GM13977 (cell line): ENCODE results near the gene CPLANE2.

Source experiments
- DNase-seq: peaks from one replicate; pipeline ENCODE4 v3.0.0; 2012; ENCODE audit warnings: low spot score
- CTCF ChIP-seq: IDR thresholded peaks from 2 replicates; pipeline ENCODE4 v1.5.1; 2012; ENCODE audit warnings: mild to moderate bottlenecking, control low read depth; ENCODE audit not compliant: insufficient read depth; ENCODE audit errors: extremely low read depth, missing control alignments
- in situ Hi-C: fragments of 300-500 bp; cut with MboI; formaldehyde crosslinking; loops from one replicate; pipeline ENCODE4 v1.12.0; 2022; ENCODE audit warnings: low sequenced_read_pairs, low pct_unique_long_range_greater_than_20kb, mixed read lengths, inconsistent platforms; ENCODE audit not compliant: unreplicated experiment

The CPLANE2 gene

GRCh38 chr1:16208270-16208987 is 28.6 kb downstream of the CPLANE2 start:
- DNase-seq, result no peak
- in situ Hi-C loops, result no loop called here

GRCh38 chr1:16207318-16208269 is 29.4 kb downstream of the CPLANE2 start:
- in situ Hi-C loops, result no loop called here
- DNase-seq, result no peak
- TF ChIP-seq CTCF, result no peak

More at GRCh38 chr1:16208270-16208987, 28.6 kb downstream of the CPLANE2 start:
- TF ChIP-seq CTCF, result no peak

GRCh38 chr1:16206547-16207317 is 30.3 kb downstream of the CPLANE2 start:
- in situ Hi-C loops, result no loop called here
- DNase-seq, result peak; percentile 91
- TF ChIP-seq CTCF, result no peak

- no peak for DNase-seq
- in situ Hi-C loops, result no loop called here
- TF ChIP-seq CTCF, result no peak
Measured at GRCh38 chr1:16205891-16206546, 31.0 kb downstream of the CPLANE2 start.

- no peak for DNase-seq
- in situ Hi-C loops, result no loop called here
- no peak for TF ChIP-seq CTCF
Measured at GRCh38 chr1:16205334-16205671, 31.7 kb downstream of the CPLANE2 start.
